GM12875 (cell line): ENCODE results near the gene TMEM131L.

Experiments used
- H3K4me3 ChIP-seq: one replicate; pipeline ENCODE4 v1.5.1; 2011; ENCODE audit warnings: low read depth, low read length, control low read depth
- CTCF ChIP-seq: IDR thresholded peaks from 2 replicates; pipeline ENCODE4 v1.5.1; 2011; ENCODE audit warnings: low read depth, mild to moderate bottlenecking, control low read depth, inconsistent platforms, low read length, moderate library complexity, borderline replicate concordance; ENCODE audit not compliant: insufficient read depth

TMEM131L gene

GRCh38 chr4:153464068-153464467 lies 2.1 kb upstream of the TMEM131L start:
- no peak overlapping the region for H3K4me3 ChIP-seq
- no peak for TF ChIP-seq CTCF

- H3K4me3 ChIP-seq = peak overlapping the region; percentile 99
- no peak for TF ChIP-seq CTCF
Measured at GRCh38 chr4:153465140-153465539, 1.0 kb upstream of the TMEM131L start.

- TF ChIP-seq CTCF = no peak
- H3K4me3 ChIP-seq = peak overlapping the region; percentile 99
Measured at GRCh38 chr4:153465615-153466080, 512 bp upstream of the TMEM131L start.

- no peak for TF ChIP-seq CTCF
Measured at GRCh38 chr4:153466949-153467896, 1.1 kb downstream of the TMEM131L start.

GRCh38 chr4:153467897-153468262 lies 1.7 kb downstream of the TMEM131L start:
- no peak for TF ChIP-seq CTCF
- peak overlapping the region; percentile 99 for H3K4me3 ChIP-seq

More at GRCh38 chr4:153466949-153467896, 1.1 kb downstream of the TMEM131L start:
- peak overlapping the region; percentile 99 for H3K4me3 ChIP-seq

GRCh38 chr4:153468587-153468986 lies 2.4 kb downstream of the TMEM131L start:
- no peak for TF ChIP-seq CTCF
- peak overlapping the region; percentile 99 for H3K4me3 ChIP-seq

- no peak for TF ChIP-seq CTCF
- no peak overlapping the region for H3K4me3 ChIP-seq
Measured at GRCh38 chr4:153469031-153469430, 2.9 kb downstream of the TMEM131L start.

GRCh38 chr4:153471071-153471697 lies 5.0 kb downstream of the TMEM131L start:
- H3K4me3 ChIP-seq = peak overlapping the region; percentile 34
